ENCODE results near the gene ELF2. TPM values are rescaled to one million over a fixed set of nuclear protein-coding genes. Genes with fewer than 3 reads are reported as not detected.

ELF2 gene
- total and polyA plus RNA-seq, 2 of the 8 experiments (the other 6 are each of a cell fraction or from before 2014, with no cell fraction given), result 21.1 to 44.3 TPM

DNA sequence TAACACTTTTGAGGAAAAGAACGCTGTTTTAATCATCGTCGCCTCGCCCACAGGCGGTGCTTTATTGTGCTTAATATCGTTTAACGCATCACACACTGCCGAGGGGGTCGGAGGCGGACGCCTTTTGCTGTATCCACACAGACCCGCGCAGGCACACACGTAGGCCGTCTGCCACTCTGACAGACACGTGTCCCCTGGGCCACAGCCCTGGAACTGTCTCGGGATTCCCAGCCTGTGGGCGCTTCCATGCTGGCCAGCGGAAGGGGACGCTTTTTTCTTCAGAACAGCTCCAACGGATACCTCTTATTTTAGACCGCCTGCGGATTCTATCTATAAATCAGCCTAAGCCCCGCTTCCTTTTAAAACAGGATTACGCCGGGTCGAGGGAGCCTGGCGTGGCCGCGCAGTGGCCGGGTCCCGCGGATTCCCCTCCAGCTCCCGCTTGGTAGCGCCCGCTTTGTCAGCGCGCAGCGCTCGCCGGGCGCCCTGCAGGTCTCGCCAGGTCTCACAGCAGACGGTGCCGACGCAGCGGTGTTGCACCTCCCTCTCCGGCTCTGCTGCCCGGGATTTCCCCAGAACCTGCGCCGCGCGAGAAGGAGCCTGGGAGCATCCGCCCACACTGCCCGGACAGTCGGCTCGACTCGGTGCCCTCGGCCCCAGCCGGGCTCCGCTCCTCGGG, 161.6 kb downstream of the ELF2 start, which contains the start of gene NOCT (continued):
- TF ChIP-seq CTCF (IDR thresholded peaks at IDR 0.05; ENCODE audit: control extremely low read depth in 1 of 3, insufficient read depth in 1 of 3, low read depth in 1 of 3, low read length in 3 of 3) (no peak), KDM1A (IDR thresholded peaks at IDR 0.05; ENCODE audit: borderline replicate concordance, low read length) (no peak; the same call in 1 of the 2 replicates), SRF (IDR thresholded peaks at IDR 0.05; ENCODE audit: low read depth, low read length) (no peak), ATF2 (IDR thresholded peaks at IDR 0.05; ENCODE audit: low read length) (peak; percentile 62; the same call in 1 of the 2 replicates), BACH1 (IDR thresholded peaks at IDR 0.05; ENCODE audit: low read length) (no peak), SP1 (IDR thresholded peaks at IDR 0.05; ENCODE audit: low read depth, low read length) (0 out of 2 replicates have a peak, but pooled peaks have one; percentile 8), POLR2AphosphoS5 (IDR thresholded peaks at IDR 0.05; ENCODE audit: low read depth, low read length) (peak; percentile 98), SUZ12 (IDR thresholded peaks at IDR 0.05; ENCODE audit: low read length) (no peak), USF2 (IDR thresholded peaks at IDR 0.05; ENCODE audit: low read length) (peak; percentile 54; the same call in 1 of the 2 replicates), ASH2L (IDR thresholded peaks at IDR 0.05; ENCODE audit: low read length) (no peak), TAF7 (optimal IDR thresholded peaks at IDR 0.05; ENCODE audit: borderline replicate concordance, low read depth, low read length) (peak; percentile 99), SP2 (IDR thresholded peaks at IDR 0.05; ENCODE audit: low read length) (no peak), HDAC2 (IDR thresholded peaks at IDR 0.05; ENCODE audit: borderline replicate concordance in 1 of 2, low read depth in 2 of 2, low read length in 2 of 2) (peak in 1 of 2 experiments; percentile 87; a peak in 2 of 4 replicates), GTF2F1 (IDR thresholded peaks at IDR 0.05; ENCODE audit: borderline replicate concordance, low read depth, low read length) (peak; percentile 78; the same call in 1 of the 2 replicates), TEAD4 (IDR thresholded peaks at IDR 0.05; ENCODE audit: low read depth, low read length) (no peak), HDAC6 (IDR thresholded peaks at IDR 0.05; ENCODE audit: low read depth, low read length) (no peak), TAF1 (IDR thresholded peaks at IDR 0.05; ENCODE audit: low read depth, low read length) (peak; percentile 100)
- TF ChIP-seq, protein P1, sequence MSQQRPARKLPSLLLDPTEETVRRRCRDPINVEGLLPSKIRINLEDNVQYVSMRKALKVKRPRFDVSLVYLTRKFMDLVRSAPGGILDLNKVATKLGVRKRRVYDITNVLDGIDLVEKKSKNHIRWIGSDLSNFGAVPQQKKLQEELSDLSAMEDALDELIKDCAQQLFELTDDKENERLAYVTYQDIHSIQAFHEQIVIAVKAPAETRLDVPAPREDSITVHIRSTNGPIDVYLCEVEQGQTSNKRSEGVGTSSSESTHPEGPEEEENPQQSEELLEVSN (IDR thresholded peaks at IDR 0.05), result peak; percentile 45; the same call in 1 of the 2 replicates
